SK-N-SH (cell line): ENCODE results near the gene VPS26A. TPM values are rescaled to one million over a fixed set of nuclear protein-coding genes. Genes with fewer than 3 reads are reported as not detected.

Experiments used
- CTCF ChIA-PET: fragments of 300-600, 350-600 bp; formaldehyde crosslinking; extraction: SDS; loops from one replicate; lab custom pipeline; 2021; lab: Yijun Ruan, JAX
- POLR2A ChIA-PET: fragments of 350-600 bp; sonication (Branson Sonifier 250); formaldehyde crosslinking; extraction: SDS; loops from one replicate; lab custom pipeline; 2020; ENCODE audit warnings: antibody characterized with exemption, inconsistent platforms; lab: Yijun Ruan, JAX
- DNase-seq: peaks from one replicate; pipeline ENCODE4 v3.0.0; 2012
- H2AFZ ChIP-seq: fragments of 200-600 bp; sonication (generic); 2 replicates; pipeline ENCODE4 v1.8.1; 2016; ENCODE audit warnings: antibody characterized with exemption, mild to moderate bottlenecking, low read depth
- H3F3A ChIP-seq: fragments of 200-600 bp; sonication (generic); replicated peaks from 2 replicates; pipeline ENCODE3; 2016; ENCODE audit warnings: antibody characterized with exemption, mild to moderate bottlenecking; ENCODE audit not compliant: insufficient read depth
- H3K27ac ChIP-seq, 2 experiments: fragments of 200-500 bp in 1 of 2; fragments of 200-600 bp in 1 of 2; sonication (Bioruptor generic) in 1 of 2; sonication (generic), shearing (Covaris generic) in 1 of 2; 2 replicates each; pipeline versions ENCODE4 v1.5.1 to v1.6.1; 2014 to 2016; ENCODE audit warnings: low read depth in 2 of 2, inconsistent platforms in 1 of 2, low read length in 1 of 2, mild to moderate bottlenecking in 1 of 2, mixed read lengths in 1 of 2
- H3K27me3 ChIP-seq: fragments of 200-600 bp; sonication (generic), shearing (Covaris generic); 2 replicates; pipeline ENCODE4 v1.6.1; 2016; ENCODE audit warnings: mixed run types; ENCODE audit not compliant: insufficient read depth
- H3K36me3 ChIP-seq, 2 experiments: fragments of 200-500 bp in 1 of 2; fragments of 200-600 bp in 1 of 2; sonication (Bioruptor generic) in 1 of 2; sonication (generic) in 1 of 2; replicated peaks in 1 of 2; 2 replicates each; pipeline versions ENCODE3 to v1.5.1; 2014 to 2016; ENCODE audit warnings: low read length in 1 of 2, mild to moderate bottlenecking in 1 of 2; ENCODE audit not compliant: insufficient read depth in 2 of 2, control insufficient read depth in 1 of 2
- H3K4me1 ChIP-seq, 2 experiments: fragments of 200-500 bp in 1 of 2; fragments of 200-600 bp in 1 of 2; sonication (Bioruptor generic) in 1 of 2; sonication (generic), shearing (Covaris generic) in 1 of 2; 2 replicates each; pipeline versions ENCODE4 v1.5.1 to v1.6.1; 2014 to 2016; ENCODE audit warnings: low read depth in 1 of 2, low read length in 1 of 2, mixed run types in 1 of 2; ENCODE audit not compliant: insufficient read depth in 2 of 2, control insufficient read depth in 1 of 2
- H3K4me2 ChIP-seq: fragments of 200-600 bp; sonication (generic), shearing (Covaris generic); 2 replicates; pipeline ENCODE4 v1.6.1; 2017; ENCODE audit warnings: mixed run types
- H3K4me3 ChIP-seq, 2 experiments: fragments of 200-500 bp in 1 of 2; fragments of 200-600 bp in 1 of 2; sonication (Bioruptor generic) in 1 of 2; sonication (generic), shearing (Covaris generic) in 1 of 2; 2 replicates each; pipeline versions ENCODE4 v1.5.1 to v1.8.1; 2014 to 2016; ENCODE audit warnings: low read depth in 2 of 2, inconsistent platforms in 1 of 2, low read length in 1 of 2, mild to moderate bottlenecking in 1 of 2, mixed read lengths in 1 of 2, moderate library complexity in 1 of 2
- H3K79me2 ChIP-seq: fragments of 200-600 bp; sonication (generic); 2 replicates; pipeline ENCODE4 v1.8.1; 2017; ENCODE audit warnings: mild to moderate bottlenecking; ENCODE audit not compliant: insufficient read depth
- H3K9ac ChIP-seq: fragments of 200-600 bp; sonication (generic); 2 replicates; pipeline ENCODE4 v1.6.1; 2017; ENCODE audit warnings: mixed run types
- H3K9me2 ChIP-seq: fragments of 200-600 bp; sonication (generic); 2 replicates; pipeline ENCODE4 v1.6.1; 2017; ENCODE audit warnings: mixed run types
- H3K9me3 ChIP-seq: fragments of 200-600 bp; sonication (generic); 2 replicates; pipeline ENCODE4 v1.6.1; 2017; ENCODE audit warnings: mixed run types, mild to moderate bottlenecking, moderate library complexity
- H4K20me1 ChIP-seq: fragments of 200-600 bp; sonication (generic); 2 replicates; pipeline ENCODE4 v1.6.1; 2017; ENCODE audit warnings: mild to moderate bottlenecking, mixed run types; ENCODE audit not compliant: insufficient read depth
- CHD2 ChIP-seq: fragments of 150-350 bp; IDR thresholded peaks from 2 replicates; pipeline ENCODE4 v1.6.1; 2018; ENCODE audit warnings: low read length; ENCODE audit not compliant: partially characterized antibody
- ELF1 ChIP-seq: IDR thresholded peaks from 2 replicates; pipeline ENCODE4 v1.4.0; 2012
- EZH2phosphoT487 ChIP-seq: fragments of 200-600 bp; sonication (generic); IDR thresholded peaks from 2 replicates; pipeline ENCODE4 v1.6.1; 2017; ENCODE audit warnings: low read depth, mixed run types, mild to moderate bottlenecking, antibody characterized with exemption, moderate library complexity, borderline replicate concordance
- FOSL2 ChIP-seq: IDR thresholded peaks from 2 replicates; pipeline ENCODE4 v1.4.0; 2012; ENCODE audit warnings: low read depth, mild to moderate bottlenecking, moderate library complexity, borderline replicate concordance
- FOXJ3 ChIP-seq: sonication (generic); formaldehyde crosslinking; IDR thresholded peaks from 2 replicates; pipeline ENCODE4 v1.5.1; 2020; ENCODE audit warnings: mild to moderate bottlenecking, missing genetic modification reagents
- FOXM1 ChIP-seq: IDR thresholded peaks from 2 replicates; pipeline ENCODE4 v1.4.0; 2012; ENCODE audit warnings: low read depth, mild to moderate bottlenecking
- POLR2AphosphoS5 ChIP-seq: IDR thresholded peaks from 2 replicates; pipeline ENCODE4 v1.6.1; 2012; ENCODE audit warnings: low read depth, low read length
- RAD21 ChIP-seq: IDR thresholded peaks from 2 replicates; pipeline ENCODE4 v1.6.1; 2012; ENCODE audit warnings: mild to moderate bottlenecking, low read length
- RCOR1 ChIP-seq: fragments of 150-350 bp; IDR thresholded peaks from 2 replicates; pipeline ENCODE4 v1.6.1; 2017; ENCODE audit warnings: antibody characterized with exemption, low read length
- RFX5 ChIP-seq: IDR thresholded peaks from 2 replicates; pipeline ENCODE4 v1.6.1; 2012; ENCODE audit warnings: mild to moderate bottlenecking, improper control_type of control experiment, low read length
- RXRA ChIP-seq: IDR thresholded peaks from 2 replicates; pipeline ENCODE4 v1.4.0; 2012; ENCODE audit warnings: low read depth, mild to moderate bottlenecking, borderline replicate concordance
- TAF1 ChIP-seq: IDR thresholded peaks from 2 replicates; pipeline ENCODE4 v1.6.1; 2012; ENCODE audit warnings: low read depth, mild to moderate bottlenecking, low read length, moderate library complexity, borderline replicate concordance
- TEAD4 ChIP-seq: IDR thresholded peaks from 2 replicates; pipeline ENCODE4 v1.4.0; 2012; ENCODE audit warnings: mild to moderate bottlenecking, borderline replicate concordance; ENCODE audit not compliant: insufficient read depth
- USF1 ChIP-seq: IDR thresholded peaks from 2 replicates; pipeline ENCODE4 v1.4.0; 2012; ENCODE audit warnings: low read depth, borderline replicate concordance
- ZBTB33 ChIP-seq: IDR thresholded peaks from 2 replicates; pipeline ENCODE4 v1.4.0; 2012; ENCODE audit warnings: low read depth, borderline replicate concordance
- WGBS: methylation state at CpG from one replicate; pipeline ENCODE4 v1.1.6; 2017; ENCODE audit warnings: low lambda C conversion rate; 5-methylcytosine and 5-hydroxymethylcytosine counted together
- polyA plus RNA-seq, 3 experiments: library from polyadenylated mRNA; depleted of rRNA; stranded (reverse); fragments of >200 nt; gene quantifications; 2 replicates each; pipeline ENCODE4 v1.2.3, GENCODE V29; 2012
- TF ChIP-seq, protein P1 (sequence below): IDR thresholded peaks from 2 replicates; pipeline ENCODE4 v1.4.0; 2012; ENCODE audit warnings: low read depth
- TF ChIP-seq, protein P2 (sequence below): IDR thresholded peaks from 2 replicates; pipeline ENCODE4 v1.6.1; 2012; ENCODE audit warnings: mild to moderate bottlenecking, low read depth, low read length, moderate library complexity

Gene VPS26A
- polyA plus RNA-seq, 1 of the 3 experiments (the other 2 are of a cell fraction) = 10.6 TPM

- H4K20me1 ChIP-seq = peaks cover 19% of the 10 kb centered on the region; the same call in 1 of the 2 replicates
- no peaks in the 10 kb centered on the region for H3K9me2 ChIP-seq
- peak overlapping the region; percentile 78 to 84 for H3K4me3 ChIP-seq
- DNase-seq = peak; percentile 72
- TF ChIP-seq, protein P1, sequence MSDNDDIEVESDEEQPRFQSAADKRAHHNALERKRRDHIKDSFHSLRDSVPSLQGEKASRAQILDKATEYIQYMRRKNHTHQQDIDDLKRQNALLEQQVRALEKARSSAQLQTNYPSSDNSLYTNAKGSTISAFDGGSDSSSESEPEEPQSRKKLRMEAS = peak; percentile 55; the same call in 1 of the 2 replicates
- TF ChIP-seq RCOR1 (no peak), RAD21 (peak; percentile 43; the same call in 1 of the 2 replicates), FOXM1 (no peak), EZH2phosphoT487 (no peak), USF1 (no peak), TAF1 (peak; percentile 10; the same call in 1 of the 2 replicates)
- TF ChIP-seq, all 33 proteins: peak for 3
- Histone ChIP-seq H3K27me3 (no peaks in the 10 kb centered on the region), H3K36me3 (no peaks in the 10 kb centered on the region), H3F3A (peaks cover 16% of the 10 kb centered on the region), H3K27ac (peak overlapping the region; percentile 89 to 97), H2AFZ (peak overlapping the region; percentile 73), H3K4me2 (peak overlapping the region; percentile 82), H3K4me1 (peaks cover 0 to 3% of the 10 kb centered on the region in 2 experiments; a peak in 2 of 4 replicates), H3K9ac (peak overlapping the region; percentile 93), H3K9me3 (no peaks in the 10 kb centered on the region), H3K79me2 (peaks cover 42% of the 10 kb centered on the region)
- ChIA-PET POLR2A (no interaction called here), CTCF (no interaction called here)
- 5% methylated on average over 16 of the region's 16 CpGs for WGBS
Measured at GRCh38 chr10:69123306-69123746, 652 bp upstream of the VPS26A start.

DNA sequence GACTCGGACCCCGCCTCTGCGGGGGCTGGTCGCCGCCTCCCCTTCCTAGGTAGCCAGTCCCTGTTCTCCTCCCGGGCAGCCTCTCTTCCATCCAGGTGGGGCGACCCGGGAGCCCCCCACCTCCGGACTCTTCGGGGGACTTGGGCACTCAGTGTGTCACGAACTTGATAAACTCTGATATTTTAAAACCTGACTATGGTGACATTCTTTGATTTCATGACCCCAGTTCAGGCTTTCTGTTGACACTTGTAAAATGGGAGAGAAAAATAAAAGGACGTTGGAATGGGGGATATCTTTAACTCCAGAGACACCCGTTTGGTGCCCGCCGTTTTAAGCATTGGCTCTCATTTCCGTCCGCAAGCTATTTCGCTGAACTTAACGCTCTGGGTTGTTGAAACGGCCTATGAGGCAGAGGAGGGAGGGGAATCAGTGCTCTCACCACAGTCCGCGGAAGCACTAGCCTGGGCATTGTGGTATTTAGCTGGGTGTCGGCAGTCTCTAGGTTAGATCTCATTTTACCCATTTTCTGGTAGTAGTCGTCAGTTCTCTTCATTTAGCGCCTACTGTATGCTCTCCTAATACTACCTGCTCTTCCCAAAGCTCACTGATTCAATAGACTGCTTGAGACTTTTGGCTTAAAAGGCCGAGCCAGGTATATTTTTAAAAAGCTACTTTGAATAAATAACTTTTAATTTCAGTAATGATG is 738 bp downstream of the VPS26A start:
- Histone ChIP-seq H3K36me3 (no peaks in the 10 kb centered on the region), H3K9ac (peak overlapping the region; percentile 93), H3K27ac (peak overlapping the region; percentile 81 to 97)
- TF ChIP-seq FOXJ3 (no peak), POLR2AphosphoS5 (no peak), ELF1 (no peak), RFX5 (no peak), FOSL2 (no peak), ZBTB33 (no peak), TEAD4 (no peak), CHD2 (no peak), RXRA (no peak), TAF1 (no peak)
- TF ChIP-seq, protein P2, sequence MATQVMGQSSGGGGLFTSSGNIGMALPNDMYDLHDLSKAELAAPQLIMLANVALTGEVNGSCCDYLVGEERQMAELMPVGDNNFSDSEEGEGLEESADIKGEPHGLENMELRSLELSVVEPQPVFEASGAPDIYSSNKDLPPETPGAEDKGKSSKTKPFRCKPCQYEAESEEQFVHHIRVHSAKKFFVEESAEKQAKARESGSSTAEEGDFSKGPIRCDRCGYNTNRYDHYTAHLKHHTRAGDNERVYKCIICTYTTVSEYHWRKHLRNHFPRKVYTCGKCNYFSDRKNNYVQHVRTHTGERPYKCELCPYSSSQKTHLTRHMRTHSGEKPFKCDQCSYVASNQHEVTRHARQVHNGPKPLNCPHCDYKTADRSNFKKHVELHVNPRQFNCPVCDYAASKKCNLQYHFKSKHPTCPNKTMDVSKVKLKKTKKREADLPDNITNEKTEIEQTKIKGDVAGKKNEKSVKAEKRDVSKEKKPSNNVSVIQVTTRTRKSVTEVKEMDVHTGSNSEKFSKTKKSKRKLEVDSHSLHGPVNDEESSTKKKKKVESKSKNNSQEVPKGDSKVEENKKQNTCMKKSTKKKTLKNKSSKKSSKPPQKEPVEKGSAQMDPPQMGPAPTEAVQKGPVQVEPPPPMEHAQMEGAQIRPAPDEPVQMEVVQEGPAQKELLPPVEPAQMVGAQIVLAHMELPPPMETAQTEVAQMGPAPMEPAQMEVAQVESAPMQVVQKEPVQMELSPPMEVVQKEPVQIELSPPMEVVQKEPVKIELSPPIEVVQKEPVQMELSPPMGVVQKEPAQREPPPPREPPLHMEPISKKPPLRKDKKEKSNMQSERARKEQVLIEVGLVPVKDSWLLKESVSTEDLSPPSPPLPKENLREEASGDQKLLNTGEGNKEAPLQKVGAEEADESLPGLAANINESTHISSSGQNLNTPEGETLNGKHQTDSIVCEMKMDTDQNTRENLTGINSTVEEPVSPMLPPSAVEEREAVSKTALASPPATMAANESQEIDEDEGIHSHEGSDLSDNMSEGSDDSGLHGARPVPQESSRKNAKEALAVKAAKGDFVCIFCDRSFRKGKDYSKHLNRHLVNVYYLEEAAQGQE = no peak
- TF ChIP-seq, all 33 proteins: peak for 0
- CTCF ChIA-PET = interaction anchor here (0.5 to 1.4 kb wide), 6 partner anchors 8 to 281 kb away, joined by 3 read pairs; no protein-coding TSS in a partner anchor
- peak overlapping the region; percentile 82 for H3K4me2 ChIP-seq
- no peaks in the 10 kb centered on the region for H3K9me3 ChIP-seq
- H3K27me3 ChIP-seq = no peaks in the 10 kb centered on the region
- peak; percentile 44 for DNase-seq
- WGBS = under 1% methylated on average over 21 of the region's 26 CpGs
- no peaks in the 10 kb centered on the region for H3K9me2 ChIP-seq
- H3K4me1 ChIP-seq = peaks cover 0 to 3% of the 10 kb centered on the region in 2 experiments; a peak in 2 of 4 replicates
- H2AFZ ChIP-seq = no peak overlapping the region
- peaks cover 56% of the 10 kb centered on the region for H3K79me2 ChIP-seq
- POLR2A ChIA-PET = no interaction called here
- H3F3A ChIP-seq = peaks cover 16% of the 10 kb centered on the region
- peak overlapping the region; percentile 78 to 84 for H3K4me3 ChIP-seq
- H4K20me1 ChIP-seq = peaks cover 31% of the 10 kb centered on the region
